CD4-positive, CD25-positive, alpha-beta regulatory T cell (primary cell): Measurements from ENCODE around the gene TSPAN18. TPM values are rescaled to one million over a fixed set of nuclear protein-coding genes. Genes with fewer than 3 reads are reported as not detected.

ENCODE experiments used
- ATAC-seq, 2 donors: fragments of 150-1000 bp; cut with Tn5 transposase; one replicate each; pipeline ENCODE4 v1.10.0; 2021; ENCODE audit warnings: low read depth in 2 of 2, moderate number of reproducible peaks in 2 of 2, moderate library complexity in 1 of 2
- DNase-seq, 3 donors: peaks; one replicate each; pipeline versions ENCODE4 v3.0.0 to v3.0.0-alpha.2; 2012 to 2022; ENCODE audit warnings: mixed read lengths in 1 of 3
- H3K27ac ChIP-seq: one replicate; pipeline ENCODE4 v1.7.0; 2013; ENCODE audit warnings: mild to moderate bottlenecking, low read length; ENCODE audit not compliant: insufficient read depth, poor library complexity, severe bottlenecking
- H3K27me3 ChIP-seq: one replicate; pipeline ENCODE4 v1.7.0; 2013; ENCODE audit warnings: low read length; ENCODE audit not compliant: control insufficient read depth, insufficient read depth
- H3K36me3 ChIP-seq: one replicate; pipeline ENCODE4 v1.7.0; 2013; ENCODE audit warnings: mild to moderate bottlenecking, low read length, moderate library complexity; ENCODE audit not compliant: control insufficient read depth, insufficient read depth
- H3K4me1 ChIP-seq: 2 replicates; pipeline ENCODE4 v1.7.0; 2013; ENCODE audit warnings: mild to moderate bottlenecking, low read length; ENCODE audit not compliant: insufficient read depth, control insufficient read depth, poor library complexity, severe bottlenecking
- H3K4me3 ChIP-seq: one replicate; pipeline ENCODE4 v1.7.0; 2013; ENCODE audit warnings: low read depth, mild to moderate bottlenecking, low read length, moderate library complexity
- H3K9me3 ChIP-seq, 2 experiments: 1 replicate in 1 of 2; 2 replicates in 1 of 2; pipeline ENCODE4 v1.7.0; 2013; ENCODE audit warnings: low read length in 2 of 2, mild to moderate bottlenecking in 1 of 2, moderate library complexity in 1 of 2; ENCODE audit not compliant: control insufficient read depth in 2 of 2
- H3K27ac Mint-ChIP-seq, 3 donors: one replicate each; pipeline ENCODE4 v1.8.0; 2020 to 2022; ENCODE audit warnings: mild to moderate bottlenecking in 3 of 3, mixed read lengths in 3 of 3, moderate library complexity in 2 of 3
- H3K27me3 Mint-ChIP-seq: one replicate; pipeline ENCODE4 v1.8.0; 2022; ENCODE audit warnings: mild to moderate bottlenecking, mixed read lengths
- H3K36me3 Mint-ChIP-seq: one replicate; pipeline ENCODE4 v1.8.0; 2020; ENCODE audit warnings: mixed read lengths
- H3K4me1 Mint-ChIP-seq, 4 donors: one replicate each; pipeline ENCODE4 v1.8.0; 2020 to 2022; ENCODE audit warnings: mixed read lengths in 4 of 4, mild to moderate bottlenecking in 1 of 4
- H3K4me3 Mint-ChIP-seq, 4 donors: one replicate each; pipeline ENCODE4 v1.8.0; 2020 to 2022; ENCODE audit warnings: mild to moderate bottlenecking in 4 of 4, mixed read lengths in 4 of 4, moderate library complexity in 3 of 4
- H3K9me3 Mint-ChIP-seq, 7 donors: one replicate each; pipeline ENCODE4 v1.8.0; 2020 to 2022; ENCODE audit warnings: mixed read lengths in 7 of 7, mild to moderate bottlenecking in 3 of 7, moderate library complexity in 2 of 7
- polyA plus RNA-seq, 4 donors: library from polyadenylated mRNA; unstranded; fragments of 300-500 nt; fragmentation: Illumina TruSeq; gene quantifications; one replicate each; pipeline ENCODE4 v1.2.3, GENCODE V29; 2021
- total RNA-seq: library from RNA; stranded (reverse); gene quantifications from one replicate; pipeline ENCODE4 v1.2.3, GENCODE V29; 2022

TSPAN18 gene
- total and polyA plus RNA-seq, 5 donors from 2014 or later: 3.2 to 36.9 (median 4.9) TPM

DNA sequence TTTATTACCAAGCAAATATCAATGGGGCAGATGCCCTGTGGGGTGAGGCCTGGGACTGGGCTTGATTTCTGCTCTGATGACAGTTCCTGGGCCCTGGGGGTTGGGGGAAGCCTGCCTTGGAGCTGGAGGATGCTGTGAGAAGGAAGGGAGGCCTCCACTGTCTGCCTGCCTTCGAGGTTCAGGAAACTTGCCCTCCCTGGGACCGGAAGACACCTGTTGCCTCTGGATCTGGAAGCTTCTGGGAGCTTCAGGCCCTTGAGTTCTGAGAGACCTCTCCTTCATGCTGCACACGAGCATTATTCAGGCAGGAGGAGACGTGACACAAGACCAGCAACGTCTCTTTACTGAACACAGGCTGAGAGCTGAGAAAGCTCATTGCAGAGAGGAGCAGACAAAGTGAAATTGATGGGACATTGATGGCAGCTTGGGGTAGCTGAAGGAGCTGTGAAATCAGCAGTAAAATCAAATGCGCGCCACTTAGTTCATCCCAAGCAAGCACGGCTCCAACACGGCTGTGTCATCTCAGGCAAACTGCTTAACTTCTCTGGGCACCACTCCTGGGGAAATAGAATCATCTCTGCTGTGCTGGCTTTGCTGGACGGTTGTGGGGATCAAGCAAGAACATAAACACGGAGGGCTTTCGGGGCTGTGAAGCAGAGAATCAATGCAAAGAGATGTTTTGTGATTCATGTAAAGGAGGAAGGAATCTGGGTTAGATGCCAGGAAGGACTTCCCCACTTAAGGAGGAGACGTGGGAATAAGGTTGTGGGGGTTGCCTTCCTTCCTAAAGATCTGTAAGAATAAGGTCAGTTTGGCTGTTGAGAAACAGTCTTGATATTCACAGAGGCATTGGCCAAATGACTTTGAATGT is 159.4 kb downstream of the TSPAN18 start:
- Mint-ChIP-seq H3K4me3 (no peak overlapping the region), H3K9me3 (peaks cover 0 to 2% (median 0%) of the 10 kb centered on the region in 7 donors), H3K36me3 (peaks cover 9% of the 10 kb centered on the region), H3K4me1 (peaks cover 0 to 4% (median 0%) of the 10 kb centered on the region in 4 donors), H3K27me3 (no peaks in the 10 kb centered on the region), H3K27ac (peak overlapping the region in 1 of 3 donors; percentile 77)
- Histone ChIP-seq H3K27me3 (no peaks in the 10 kb centered on the region), H3K27ac (no peak overlapping the region), H3K4me3 (no peak overlapping the region), H3K4me1 (no peaks in the 10 kb centered on the region), H3K9me3 (no peaks in the 10 kb centered on the region), H3K36me3 (no peaks in the 10 kb centered on the region)
- DNase-seq (no peak), ATAC-seq (no peak)

DNA sequence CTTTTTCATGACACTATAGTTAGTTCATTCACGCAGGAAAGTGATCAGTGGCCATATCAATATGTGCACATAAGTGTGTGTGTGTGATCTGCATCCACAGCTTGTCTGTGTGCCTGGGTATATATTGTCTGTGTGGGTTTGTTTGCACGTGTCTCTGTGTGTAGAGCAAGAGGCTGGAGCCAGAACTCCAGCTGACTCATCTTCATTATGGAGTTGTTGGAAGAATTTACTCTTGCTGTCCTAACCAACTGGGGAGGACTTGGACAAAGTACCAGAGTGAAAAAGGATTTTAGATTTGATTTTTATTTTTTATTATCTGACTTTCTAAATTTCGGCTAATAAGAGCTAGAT is 160.0 kb downstream of the TSPAN18 start:
- no peaks in the 10 kb centered on the region for H3K36me3 ChIP-seq
- no peaks in the 10 kb centered on the region for H3K4me1 ChIP-seq
- H3K27me3 ChIP-seq: no peaks in the 10 kb centered on the region
- Mint-ChIP-seq H3K36me3 (peaks cover 9% of the 10 kb centered on the region), H3K9me3 (peaks cover 0 to 2% (median 0%) of the 10 kb centered on the region in 7 donors), H3K4me3 (no peak overlapping the region), H3K27me3 (no peaks in the 10 kb centered on the region), H3K27ac (no peak overlapping the region), H3K4me1 (peaks cover 0 to 5% (median 0%) of the 10 kb centered on the region in 4 donors)
- no peaks in the 10 kb centered on the region for H3K9me3 ChIP-seq
- H3K4me3 ChIP-seq: no peak overlapping the region
- no peak overlapping the region for H3K27ac ChIP-seq
- no peak for DNase-seq
- ATAC-seq: no peak

DNA sequence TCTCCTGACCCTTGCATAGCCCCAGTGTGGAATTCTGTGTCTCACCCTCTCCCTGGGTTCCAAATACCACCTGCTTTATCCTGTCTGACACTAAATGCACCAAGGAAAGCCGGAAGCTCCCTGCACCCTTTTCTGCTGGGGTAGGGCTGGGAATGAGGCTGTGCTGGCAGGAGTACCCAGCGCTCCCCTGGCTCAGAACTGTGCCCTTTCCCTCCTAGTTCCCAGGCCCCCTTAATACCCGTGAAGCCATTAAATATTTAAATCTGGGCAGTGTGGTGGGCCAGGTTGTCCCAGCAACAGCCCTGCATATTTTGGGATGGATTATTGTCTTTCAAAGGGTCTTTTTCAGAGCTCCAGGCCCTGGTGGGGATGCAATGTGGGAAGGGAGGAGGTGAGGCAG is 160.9 kb downstream of the TSPAN18 start:
- Mint-ChIP-seq H3K4me1 (peaks cover 0 to 5% (median 0%) of the 10 kb centered on the region in 4 donors), H3K27ac (no peak overlapping the region), H3K36me3 (peaks cover 9% of the 10 kb centered on the region), H3K27me3 (no peaks in the 10 kb centered on the region), H3K4me3 (no peak overlapping the region), H3K9me3 (peaks cover 0 to 2% (median 0%) of the 10 kb centered on the region in 7 donors)
- H3K27ac ChIP-seq: no peak overlapping the region
- no peaks in the 10 kb centered on the region for H3K36me3 ChIP-seq
- H3K27me3 ChIP-seq: no peaks in the 10 kb centered on the region
- no peaks in the 10 kb centered on the region for H3K9me3 ChIP-seq
- DNase-seq (no peak), ATAC-seq (no peak)
- H3K4me3 ChIP-seq: no peak overlapping the region
- no peaks in the 10 kb centered on the region for H3K4me1 ChIP-seq

DNA sequence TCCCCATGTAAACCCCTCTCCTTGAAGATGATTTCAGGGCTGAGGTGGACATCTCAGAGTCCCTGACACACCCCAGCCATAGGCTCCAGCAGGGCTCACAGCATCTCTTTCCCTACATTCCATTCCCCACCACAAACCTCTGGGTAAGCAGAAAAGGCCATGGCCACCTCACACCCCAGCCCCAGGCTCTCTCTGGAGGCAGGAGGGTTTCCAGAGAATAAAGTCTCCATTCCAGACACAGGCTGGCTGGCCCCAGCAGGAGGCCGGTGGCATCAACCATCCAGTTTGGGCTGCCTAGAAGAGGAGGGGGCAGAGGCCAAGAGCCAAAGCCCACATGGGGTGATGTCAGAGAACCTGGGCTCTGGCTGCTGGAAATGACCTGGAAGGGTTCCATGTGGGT is 162.5 kb downstream of the TSPAN18 start:
- no peaks in the 10 kb centered on the region for H3K4me1 ChIP-seq
- peaks cover 0 to 5% (median 2%) of the 10 kb centered on the region in 4 donors for H3K4me1 Mint-ChIP-seq
- H3K4me3 Mint-ChIP-seq: no peak overlapping the region
- H3K4me3 ChIP-seq: no peak overlapping the region
- DNase-seq (no peak), ATAC-seq (no peak)
- no peaks in the 10 kb centered on the region for H3K9me3 ChIP-seq
- H3K36me3 Mint-ChIP-seq: peaks cover 9% of the 10 kb centered on the region
- no peak overlapping the region for H3K27ac ChIP-seq
- peaks cover 0 to 2% (median 0%) of the 10 kb centered on the region in 7 donors for H3K9me3 Mint-ChIP-seq
- H3K27ac Mint-ChIP-seq: no peak overlapping the region
- H3K27me3 Mint-ChIP-seq: no peaks in the 10 kb centered on the region
- H3K36me3 ChIP-seq: no peaks in the 10 kb centered on the region
- H3K27me3 ChIP-seq: no peaks in the 10 kb centered on the region

DNA sequence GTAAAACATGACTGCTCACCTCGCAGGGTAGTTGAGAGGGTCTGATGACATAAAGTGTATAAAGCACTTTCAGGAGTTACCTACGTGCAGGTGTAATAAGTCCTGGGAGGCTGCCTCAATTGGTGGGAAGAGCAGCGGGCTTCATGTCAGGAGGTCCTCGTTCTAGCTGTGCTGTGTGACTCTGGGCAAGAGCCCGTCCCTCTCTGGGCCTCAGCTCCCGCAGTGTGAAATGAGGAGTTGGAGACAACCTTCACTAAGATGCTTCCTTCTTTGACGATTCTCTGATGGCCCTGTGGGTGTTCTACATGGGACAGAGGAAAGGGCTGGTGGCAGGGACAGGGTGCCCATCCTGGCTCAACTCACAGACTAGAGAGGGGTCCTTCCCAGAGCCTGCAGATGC is 166.1 kb downstream of the TSPAN18 start:
- H3K4me1 ChIP-seq: no peaks in the 10 kb centered on the region
- no peak overlapping the region for H3K27ac ChIP-seq
- H3K27me3 Mint-ChIP-seq: peaks cover 5% of the 10 kb centered on the region
- no peaks in the 10 kb centered on the region for H3K27me3 ChIP-seq
- H3K36me3 Mint-ChIP-seq: peaks cover 20% of the 10 kb centered on the region
- H3K4me3 ChIP-seq: no peak overlapping the region
- no peak for DNase-seq
- no peaks in the 10 kb centered on the region for H3K9me3 ChIP-seq
- no peaks in the 10 kb centered on the region for H3K36me3 ChIP-seq
- H3K27ac Mint-ChIP-seq: no peak overlapping the region
- no peaks in the 10 kb centered on the region for H3K9me3 Mint-ChIP-seq
- H3K4me3 Mint-ChIP-seq: no peak overlapping the region
- peaks cover 0 to 4% (median under 1%) of the 10 kb centered on the region in 4 donors for H3K4me1 Mint-ChIP-seq
- no peak for ATAC-seq

DNA sequence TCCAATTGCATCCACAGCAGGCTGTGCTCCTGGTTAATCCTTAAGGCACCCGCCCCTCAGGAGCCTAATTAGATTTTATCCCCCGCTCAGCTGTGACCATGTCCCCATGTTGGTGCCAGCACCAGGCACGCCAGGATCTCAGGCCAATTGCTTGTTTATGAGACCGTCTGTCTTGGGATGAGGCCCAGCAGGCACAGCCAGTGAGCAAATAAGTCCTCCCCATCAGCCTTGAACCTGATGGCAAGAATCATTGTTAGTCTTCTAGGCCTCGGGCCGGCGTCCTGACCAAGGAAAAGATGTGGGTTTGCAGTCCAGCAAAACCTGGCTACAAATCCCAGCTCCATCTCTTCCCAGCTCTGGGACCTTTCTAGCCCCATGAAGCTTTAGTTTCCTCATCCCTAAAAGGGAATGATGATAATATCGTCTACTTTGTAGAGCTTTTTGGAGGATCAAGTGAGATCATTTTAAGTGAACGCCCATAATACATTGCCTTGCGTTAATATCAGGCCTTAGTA is 166.6 kb downstream of the TSPAN18 start:
- Mint-ChIP-seq H3K4me1 (peaks cover 0 to 4% (median under 1%) of the 10 kb centered on the region in 4 donors), H3K9me3 (peaks cover 0 to 2% (median 0%) of the 10 kb centered on the region in 7 donors), H3K27me3 (peaks cover 5% of the 10 kb centered on the region), H3K36me3 (peaks cover 25% of the 10 kb centered on the region), H3K4me3 (no peak overlapping the region), H3K27ac (peak overlapping the region in 1 of 3 donors; percentile 52)
- H3K36me3 ChIP-seq: no peaks in the 10 kb centered on the region
- H3K4me1 ChIP-seq: no peaks in the 10 kb centered on the region
- no peak overlapping the region for H3K27ac ChIP-seq
- H3K27me3 ChIP-seq: no peaks in the 10 kb centered on the region
- DNase-seq (no peak), ATAC-seq (no peak)
- H3K4me3 ChIP-seq: no peak overlapping the region
- H3K9me3 ChIP-seq: no peaks in the 10 kb centered on the region

DNA sequence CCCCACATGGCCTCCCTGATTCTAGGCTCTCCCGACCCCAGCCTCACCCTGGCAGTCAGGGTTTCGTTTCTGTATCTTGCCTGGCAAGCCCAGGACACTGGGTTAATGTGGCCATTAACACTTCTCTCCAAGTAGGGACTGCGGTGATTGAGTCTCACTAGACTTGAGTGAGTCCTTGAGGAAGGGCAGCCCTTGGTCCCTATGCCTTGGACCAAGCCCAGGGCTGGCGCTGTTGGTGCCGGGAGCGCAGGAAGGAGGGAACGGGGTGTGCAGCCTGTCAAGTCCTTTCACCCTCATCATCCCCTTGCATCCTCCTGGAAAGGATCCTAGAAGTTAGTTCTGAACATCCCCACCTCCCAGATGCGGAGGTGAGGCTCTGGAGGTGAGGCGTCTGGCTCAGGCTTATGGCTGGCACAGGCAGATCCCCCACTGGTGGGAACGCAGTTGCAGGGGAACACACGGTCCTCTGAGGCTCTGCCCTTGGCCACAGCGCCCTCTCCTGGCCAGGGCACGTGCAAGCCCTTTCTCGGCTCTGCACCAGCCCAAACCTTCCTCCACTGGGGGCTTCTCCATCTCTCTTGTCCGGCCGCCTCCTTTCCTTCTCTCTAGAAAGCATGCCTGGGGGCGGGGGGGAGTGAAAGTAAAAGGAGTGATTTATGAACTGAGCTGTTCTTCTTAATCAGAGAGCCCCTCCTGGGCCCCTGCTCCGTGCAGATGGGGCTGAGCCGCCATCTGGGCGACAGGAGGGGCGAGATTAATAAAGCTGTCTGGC is 167.3 kb downstream of the TSPAN18 start:
- peaks cover 0 to 4% (median under 1%) of the 10 kb centered on the region in 4 donors for H3K4me1 Mint-ChIP-seq
- H3K9me3 ChIP-seq: no peaks in the 10 kb centered on the region
- ATAC-seq (peak in 1 of 2 donors; percentile 50), DNase-seq (peak; percentile 10 to 32 (median 32))
- no peaks in the 10 kb centered on the region for H3K4me1 ChIP-seq
- H3K36me3 ChIP-seq: no peaks in the 10 kb centered on the region
- H3K27ac Mint-ChIP-seq: peak overlapping the region in 1 of 3 donors; percentile 52
- H3K27me3 ChIP-seq: no peaks in the 10 kb centered on the region
- no peak overlapping the region for H3K4me3 Mint-ChIP-seq
- peaks cover 5% of the 10 kb centered on the region for H3K27me3 Mint-ChIP-seq
- H3K27ac ChIP-seq: no peak overlapping the region
- no peak overlapping the region for H3K4me3 ChIP-seq
- peaks cover 0 to 2% (median 0%) of the 10 kb centered on the region in 7 donors for H3K9me3 Mint-ChIP-seq
- peaks cover 30% of the 10 kb centered on the region for H3K36me3 Mint-ChIP-seq
